GM19468 (cell line): ENCODE results near the gene ENTHD1.
"Not testable (repeated sequence)": the region's sequence is repeated elsewhere in the genome, so short reads cannot be mapped to it uniquely, and the experiment has no call there.

ENCODE experiments used
- ATAC-seq: cut with Tn5 transposase; IDR thresholded peaks from one replicate; pipeline ENCODE4 v1.9.1; 2021; ENCODE audit warnings: mild to moderate bottlenecking, moderate library complexity, moderate number of reproducible peaks; ENCODE audit not compliant: unreplicated experiment; ENCODE audit errors: extremely low read depth

Gene ENTHD1

DNA sequence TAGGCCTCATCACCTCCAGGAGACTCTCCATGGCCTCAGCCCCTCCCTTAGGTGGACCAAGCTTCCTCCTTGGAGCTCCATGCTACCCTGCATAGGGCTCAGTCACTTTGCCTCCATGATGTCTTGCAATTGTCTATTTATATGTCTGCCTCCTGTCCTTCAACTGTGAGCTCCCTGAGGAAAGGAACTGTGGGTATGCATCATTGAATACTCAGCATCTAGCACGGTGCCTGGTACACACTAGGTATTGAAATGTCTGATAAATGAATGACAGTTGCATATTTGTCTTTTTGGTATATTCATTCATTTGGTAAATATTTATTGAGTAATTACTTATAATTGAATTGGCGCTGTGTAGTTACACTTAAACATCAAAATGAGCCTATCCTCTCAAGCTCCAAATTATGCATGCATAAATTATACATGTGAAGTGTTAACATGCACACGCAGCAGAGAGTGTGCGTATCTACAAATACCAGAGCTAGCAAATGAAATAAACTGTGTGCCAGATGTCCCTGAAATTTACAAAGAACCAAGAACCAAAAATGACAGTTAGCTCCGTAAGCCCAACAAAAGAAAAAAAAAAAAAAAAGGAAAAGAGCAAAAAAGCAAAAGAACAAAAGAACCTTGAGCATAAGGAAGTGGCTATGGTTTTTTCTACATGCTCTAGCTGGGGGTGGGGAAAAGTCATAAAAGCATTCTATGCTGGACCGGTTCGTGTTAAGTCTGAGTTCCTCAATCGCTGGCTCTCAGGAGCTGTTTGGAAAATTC, 32.5 kb upstream of the ENTHD1 start:
- no peak for ATAC-seq

DNA sequence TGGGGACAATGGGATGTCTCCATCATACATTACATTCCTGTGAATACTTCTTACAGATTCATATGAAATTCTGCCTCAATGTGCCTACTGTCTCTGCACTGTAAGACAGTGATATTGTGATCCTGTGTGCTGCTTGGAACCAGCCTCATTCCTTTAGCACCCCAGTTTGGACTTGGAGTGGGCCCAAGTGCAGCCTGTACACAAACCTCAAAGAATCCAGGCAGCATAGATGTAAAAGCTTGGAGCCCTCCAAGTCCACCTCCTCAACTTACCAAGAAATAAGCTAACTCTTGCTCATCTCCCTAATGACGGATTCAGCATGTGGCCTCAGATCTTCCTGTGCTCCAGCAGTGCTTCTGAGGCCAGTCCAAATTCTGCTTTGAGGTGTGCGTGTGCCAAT, 31.7 kb upstream of the ENTHD1 start:
- no peak for ATAC-seq

DNA sequence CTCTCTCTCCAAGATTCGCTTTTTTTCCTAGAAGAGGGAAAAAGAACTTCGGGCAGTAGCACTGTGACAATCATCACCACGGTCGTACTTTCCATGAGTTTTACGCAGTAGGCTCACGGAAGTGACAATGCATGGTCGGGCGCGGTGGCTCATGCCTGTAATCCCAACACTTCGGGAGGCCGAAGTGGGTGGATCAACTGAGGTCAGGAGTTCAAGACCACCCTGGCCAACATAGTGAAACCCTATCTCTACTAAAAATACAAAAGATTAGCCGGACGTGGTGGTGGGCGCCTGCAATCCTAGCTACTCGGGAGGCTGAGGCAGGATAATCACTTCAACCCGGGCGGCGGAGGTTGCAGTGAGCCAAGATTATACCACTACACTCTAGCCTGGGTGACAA, 30.7 kb upstream of the ENTHD1 start:
- ATAC-seq: no peak

DNA sequence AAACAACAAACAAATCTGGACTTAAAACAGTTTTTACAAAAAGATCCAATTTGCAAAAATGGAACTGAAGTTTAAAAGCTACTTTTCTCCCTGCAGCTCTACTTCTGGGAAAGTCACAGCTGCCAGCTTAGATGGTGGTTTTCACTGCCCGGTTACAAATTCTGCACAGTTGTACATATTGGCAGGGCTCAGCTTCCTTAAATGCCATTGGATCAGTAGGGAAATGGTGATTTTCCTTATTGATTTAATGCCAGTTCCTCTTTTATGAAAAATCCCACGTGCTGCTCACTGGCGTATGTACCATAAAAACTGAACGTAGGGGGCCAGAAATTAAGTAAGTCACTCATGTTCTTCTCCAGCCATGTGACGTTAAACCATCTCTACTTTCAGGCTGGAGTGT, 30.1 kb upstream of the ENTHD1 start:
- no peak for ATAC-seq

DNA sequence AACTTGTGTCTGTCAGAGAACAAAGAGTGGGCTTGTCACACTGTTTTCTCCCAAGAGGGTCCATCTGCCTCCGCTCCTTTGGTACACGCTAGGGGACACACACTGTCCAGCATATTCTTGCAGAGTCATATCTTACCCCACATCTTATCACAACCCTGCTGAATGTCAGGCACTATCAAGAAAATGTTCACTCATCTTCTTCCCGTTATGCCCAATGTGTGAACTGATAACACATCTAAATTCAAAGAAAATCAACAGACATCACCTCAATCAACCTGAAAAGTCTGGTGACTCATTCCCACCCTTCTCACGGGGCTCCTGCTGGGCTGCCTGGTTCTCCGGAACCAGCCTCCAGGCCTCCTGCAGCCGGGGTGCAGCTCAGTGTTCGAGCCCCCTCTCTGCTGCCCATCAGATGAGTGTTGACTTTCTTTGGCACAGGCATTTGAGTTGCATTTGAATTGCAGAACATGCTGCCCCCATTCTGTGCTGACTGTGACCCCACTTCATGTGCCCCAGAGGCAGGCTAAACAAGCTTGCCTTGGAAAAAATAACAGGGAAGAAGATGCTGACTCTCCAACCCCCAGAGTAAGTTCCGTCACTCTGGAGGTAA, 26.7 kb upstream of the ENTHD1 start:
- no peak for ATAC-seq

DNA sequence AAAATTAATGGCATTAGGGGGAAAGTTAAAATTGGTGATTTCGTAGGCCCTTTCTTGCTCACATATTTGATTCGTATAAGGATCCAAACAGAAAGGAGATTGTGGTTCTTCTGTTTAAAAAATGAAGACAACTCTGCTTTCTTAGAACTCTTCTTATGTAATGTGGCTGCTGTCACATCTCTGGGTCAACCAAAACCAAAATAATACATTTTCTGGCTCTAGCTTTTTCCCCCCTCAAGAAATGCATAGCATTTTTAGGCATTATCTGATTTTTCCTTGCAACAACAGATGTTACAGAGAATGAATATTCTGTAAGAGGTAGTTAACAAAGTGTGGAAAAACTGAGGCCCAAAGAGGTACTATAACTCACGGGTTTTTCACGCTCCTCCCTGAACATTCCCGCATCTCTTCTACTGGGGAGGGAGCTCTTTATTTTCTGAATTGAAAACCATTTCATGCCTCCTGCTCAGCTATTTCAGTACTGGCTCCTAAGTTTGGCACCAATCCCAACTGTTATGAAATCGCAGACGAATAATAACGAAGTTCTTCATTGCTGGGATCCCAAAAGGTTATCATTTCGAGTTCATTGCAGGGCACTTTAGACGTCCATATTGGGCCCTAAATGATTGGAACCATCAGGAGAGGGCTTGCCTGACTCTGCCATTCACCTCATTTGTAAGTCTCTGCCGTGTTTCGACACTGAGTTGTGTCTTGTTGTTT, 24.4 kb upstream of the ENTHD1 start:
- no peak for ATAC-seq

DNA sequence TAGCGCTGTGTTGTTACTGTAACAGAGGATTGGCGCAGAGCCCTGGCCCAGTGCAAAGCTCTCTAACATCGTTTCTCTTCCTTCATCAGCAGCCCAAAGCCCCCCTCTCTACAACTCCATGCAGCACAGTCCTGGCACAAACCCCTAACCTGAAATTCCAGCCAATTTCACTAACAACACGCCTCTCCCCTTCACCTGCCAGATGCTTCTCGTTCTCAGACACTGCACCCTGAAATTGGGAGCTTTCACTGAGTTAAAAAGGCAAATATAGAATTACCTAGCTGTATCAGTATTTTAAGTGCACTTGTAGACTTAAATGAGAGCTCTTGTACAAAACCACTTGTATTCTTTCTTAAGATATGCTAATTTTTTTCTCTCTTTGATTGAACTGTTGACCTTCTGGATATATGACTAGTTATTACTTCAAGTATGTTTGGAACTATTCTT, 23.7 kb upstream of the ENTHD1 start:
- ATAC-seq: no peak

DNA sequence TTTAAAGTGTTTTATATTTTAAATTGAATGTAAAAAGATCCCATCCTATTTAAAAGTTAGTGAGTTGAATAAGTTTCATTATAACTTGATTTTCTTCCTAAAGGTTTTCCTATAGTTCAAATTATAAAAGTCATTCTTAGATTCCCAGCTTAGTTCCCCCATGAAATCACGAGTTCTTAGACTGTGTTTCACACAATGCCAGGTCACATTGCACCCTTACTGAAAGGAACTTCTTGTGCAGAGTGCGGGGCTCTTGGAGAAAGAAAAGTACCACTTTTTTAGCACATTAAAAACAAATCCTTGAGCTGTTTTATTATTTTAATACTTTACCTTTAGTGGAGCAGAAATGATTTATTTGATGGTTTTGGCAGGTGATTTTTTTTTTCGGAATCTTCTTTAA, 22.9 kb upstream of the ENTHD1 start:
- no peak for ATAC-seq

DNA sequence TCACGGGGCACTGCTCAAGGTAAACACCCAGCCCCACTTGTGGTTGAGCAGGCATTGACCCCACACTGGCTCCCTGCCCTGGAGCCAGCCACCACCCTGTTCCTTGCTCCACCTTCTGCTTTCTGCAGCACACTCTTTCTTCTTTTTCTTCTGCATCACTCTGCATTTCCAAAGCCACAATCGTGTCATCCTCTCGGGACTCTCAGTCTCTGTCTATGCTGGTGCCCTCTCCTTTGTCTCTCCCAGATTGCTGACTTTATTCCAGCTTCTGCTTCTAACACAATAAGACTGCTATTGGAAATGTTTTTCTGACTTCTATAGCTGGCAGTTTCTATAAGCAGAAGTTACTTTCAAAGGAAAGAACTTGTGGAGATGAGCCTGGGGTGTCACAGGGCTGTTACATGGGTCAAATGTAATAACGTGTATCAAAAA, 21.8 kb upstream of the ENTHD1 start:
- no peak for ATAC-seq

DNA sequence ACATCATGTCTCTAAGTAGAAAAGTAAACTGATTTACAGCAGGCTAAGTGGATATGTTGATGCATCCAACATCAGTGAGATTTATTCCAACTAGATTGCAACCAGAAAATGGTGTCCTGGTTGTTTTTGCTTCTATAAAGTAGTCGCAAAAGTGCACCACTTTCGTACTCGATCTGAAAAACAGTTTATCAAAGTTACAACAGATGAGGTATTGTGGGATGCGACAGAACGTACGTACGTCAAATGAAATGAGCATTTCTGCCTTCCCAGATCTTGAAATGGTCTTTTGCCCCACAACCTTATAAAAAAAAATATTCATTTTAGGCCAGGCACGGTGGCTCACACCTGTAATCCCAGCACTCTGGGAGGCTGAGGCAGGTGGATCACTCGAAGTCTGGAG, 21.0 kb upstream of the ENTHD1 start:
- no peak for ATAC-seq

DNA sequence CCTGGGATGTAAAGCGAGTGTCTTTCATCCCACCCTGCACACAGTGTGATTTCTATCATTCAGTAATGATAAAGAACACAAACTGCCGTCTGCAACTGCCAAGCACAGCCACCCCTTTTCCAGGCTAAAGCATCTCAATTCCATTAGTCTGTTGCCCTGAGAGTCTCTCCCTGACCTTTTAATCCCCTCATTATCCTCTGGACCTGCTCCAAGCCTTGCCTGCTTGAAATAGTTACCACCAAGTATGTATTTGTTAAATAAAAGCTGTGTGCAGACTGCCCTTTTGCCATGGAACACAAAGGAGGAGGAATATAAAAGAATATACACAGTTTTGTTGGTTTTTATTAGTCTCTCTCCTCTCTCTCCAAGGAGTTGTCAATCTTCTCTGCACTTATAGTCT, 20.3 kb upstream of the ENTHD1 start:
- no peak for ATAC-seq

DNA sequence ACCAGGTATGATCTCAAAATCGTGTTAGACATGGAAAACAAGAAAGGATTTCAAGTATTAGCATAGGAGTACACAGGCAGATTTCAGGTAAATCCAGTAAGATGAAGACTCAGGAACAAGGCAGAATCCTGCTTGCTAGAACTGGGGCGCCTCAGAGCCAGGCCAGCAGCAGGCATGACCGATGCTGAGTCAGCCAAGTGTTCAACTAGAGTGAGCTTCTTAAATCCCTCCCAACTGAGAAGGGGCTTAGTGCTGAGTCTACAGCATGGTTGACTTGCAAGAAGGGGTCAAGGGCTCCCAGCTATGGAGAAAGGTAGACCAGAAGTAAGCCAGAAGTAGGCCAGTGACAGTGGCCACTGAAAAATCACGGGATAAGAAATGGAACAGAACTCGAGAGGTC, 19.8 kb upstream of the ENTHD1 start:
- ATAC-seq: no peak

DNA sequence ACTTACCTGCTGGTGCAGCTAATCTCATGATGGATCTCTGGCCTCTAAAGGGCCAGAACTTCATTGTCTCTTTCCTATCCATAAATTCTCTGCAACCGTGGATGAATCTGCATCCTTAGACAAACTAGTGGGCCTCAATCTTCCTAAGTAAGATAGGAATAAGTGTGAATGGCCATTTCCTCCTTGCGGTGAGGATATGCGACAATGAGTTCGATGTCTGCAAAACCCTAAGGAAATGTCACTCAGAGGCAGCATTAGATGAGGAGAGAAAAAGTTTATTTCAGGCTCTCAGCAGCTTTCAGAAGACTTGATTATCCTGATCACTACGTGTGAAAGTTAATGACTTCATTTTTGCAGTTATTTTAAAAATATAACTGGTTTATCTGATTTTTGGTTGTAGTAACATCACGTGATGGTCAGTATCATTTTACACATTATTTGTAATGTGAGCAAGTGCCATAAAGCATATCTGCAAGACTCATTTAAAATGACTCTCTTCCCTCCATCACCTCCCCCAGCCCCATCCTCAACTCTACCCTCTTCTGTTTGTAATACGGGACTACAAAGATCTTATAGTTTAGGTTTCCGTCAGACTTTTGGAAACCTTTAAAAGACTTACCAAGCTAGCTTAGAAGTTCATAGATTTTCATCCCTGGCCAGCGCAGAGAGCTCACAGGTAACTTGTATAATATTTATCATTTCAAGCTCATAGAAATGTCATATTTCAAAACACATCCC, 17.5 kb upstream of the ENTHD1 start:
- ATAC-seq: no peak

DNA sequence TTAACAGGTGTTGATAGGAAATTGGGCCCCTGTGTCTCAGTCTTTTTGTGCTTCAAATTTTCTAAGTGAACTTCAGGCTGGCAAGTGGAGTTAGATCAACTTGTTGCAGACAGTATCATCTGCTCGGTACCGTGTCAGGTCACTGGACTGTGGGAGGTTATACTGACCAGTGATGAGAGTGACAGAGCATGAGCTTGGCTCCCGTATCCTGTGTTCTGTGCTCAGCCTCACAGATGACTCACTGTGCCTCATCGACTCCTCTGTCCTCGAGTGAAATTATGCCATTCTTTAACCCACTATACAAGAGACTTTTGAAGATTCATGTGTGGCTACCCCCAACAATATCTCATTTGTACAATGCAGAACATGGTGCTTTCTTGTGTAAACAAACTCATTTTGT, 15.2 kb upstream of the ENTHD1 start:
- no peak for ATAC-seq

DNA sequence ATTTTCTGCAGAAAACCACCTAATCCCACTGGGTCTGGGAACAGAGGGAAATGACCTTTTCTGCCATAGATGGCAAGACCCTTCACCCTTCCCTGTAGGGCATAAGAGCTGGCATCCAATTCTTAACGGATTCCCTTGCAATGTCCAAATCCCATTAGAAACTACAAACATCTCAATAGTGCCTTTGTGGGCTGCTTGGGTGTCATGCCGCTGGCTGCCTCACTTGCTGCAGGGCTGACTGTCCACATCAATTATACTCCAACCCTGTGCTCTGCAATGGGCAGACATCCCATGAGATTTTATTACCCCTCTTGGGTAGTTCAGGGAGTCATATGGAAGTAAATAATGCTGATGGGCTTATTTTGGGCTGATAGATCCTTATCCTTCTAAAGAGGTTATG, 14.6 kb upstream of the ENTHD1 start:
- no peak for ATAC-seq

DNA sequence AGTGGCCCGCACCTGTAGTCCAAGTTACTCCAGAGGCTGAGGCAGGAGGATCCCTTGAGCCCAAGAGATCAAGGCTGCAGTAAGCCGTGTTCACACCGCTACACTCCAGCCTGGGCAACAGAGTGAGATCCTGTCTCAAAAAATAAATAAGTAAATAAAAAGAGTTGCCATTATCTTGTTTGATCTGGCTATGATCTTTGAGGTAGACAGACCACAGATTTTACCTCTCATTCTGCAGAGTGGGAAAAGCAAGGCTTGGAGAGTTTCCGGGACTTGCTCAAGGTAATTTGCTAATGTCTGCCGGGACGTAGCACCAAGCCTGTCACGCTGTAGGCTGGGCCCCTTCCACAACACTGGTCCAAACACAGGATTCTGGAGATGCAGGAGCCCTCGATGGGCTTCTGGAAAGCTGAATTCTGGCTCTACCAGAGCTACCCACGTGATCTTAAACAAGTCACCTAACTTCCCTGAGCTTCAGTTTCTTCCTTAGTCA, 14.1 kb upstream of the ENTHD1 start:
- no peak for ATAC-seq

DNA sequence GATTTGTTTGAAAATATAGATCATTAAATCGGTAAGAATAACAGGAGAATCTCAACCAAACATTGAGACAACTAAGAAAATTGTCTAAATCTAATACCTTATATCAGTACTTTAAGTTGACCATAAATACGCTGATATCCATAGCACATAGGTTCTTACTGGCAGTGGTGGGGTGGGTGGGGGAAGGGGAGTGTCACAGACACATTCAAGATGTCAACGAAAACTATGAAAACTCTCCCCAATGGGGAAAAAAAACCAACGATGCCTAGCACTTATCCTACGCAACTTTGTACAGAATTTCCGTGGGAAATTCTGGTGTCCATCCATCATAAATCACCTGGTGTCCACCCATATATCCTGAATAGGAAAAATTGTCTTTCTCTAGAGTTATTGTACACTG, 13.5 kb upstream of the ENTHD1 start:
- no peak for ATAC-seq

DNA sequence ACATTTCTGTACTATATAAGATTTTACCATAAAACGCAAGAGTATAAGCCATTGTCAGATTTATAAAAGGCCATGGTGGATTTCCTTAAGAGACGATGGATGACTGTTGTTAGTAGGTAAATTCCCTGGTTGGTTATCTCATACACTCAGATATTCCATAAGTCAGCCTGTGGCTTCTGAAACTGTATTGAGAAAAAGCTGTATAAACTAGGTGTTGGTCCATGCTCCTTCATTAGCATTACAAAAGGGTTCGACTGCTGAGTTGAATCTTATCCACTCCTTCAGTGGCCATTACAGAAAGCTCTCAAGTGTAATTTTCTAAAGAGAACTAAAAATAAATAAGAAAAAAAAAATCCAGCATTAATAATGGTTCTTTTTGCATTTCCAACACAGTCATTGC, 12.6 kb upstream of the ENTHD1 start:
- ATAC-seq: no peak

DNA sequence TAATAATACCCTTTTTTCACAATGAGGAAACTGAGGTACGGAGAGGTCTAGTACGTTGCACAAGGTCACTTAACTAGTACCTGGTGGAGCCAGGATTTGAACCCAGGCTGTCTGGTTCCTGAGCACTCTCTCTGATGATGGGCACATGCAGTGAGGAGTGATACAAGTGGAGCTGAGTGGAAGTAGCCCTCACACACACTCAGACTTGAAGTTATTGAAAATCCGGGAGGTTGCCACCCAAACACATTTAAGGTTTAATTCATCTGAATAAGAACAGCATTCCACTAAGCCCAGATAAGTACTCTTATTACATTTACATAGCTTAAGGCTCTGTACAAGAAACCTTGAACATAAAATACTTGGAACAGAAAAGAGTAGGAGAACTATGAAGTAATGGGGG, 12.1 kb upstream of the ENTHD1 start:
- ATAC-seq: no peak

DNA sequence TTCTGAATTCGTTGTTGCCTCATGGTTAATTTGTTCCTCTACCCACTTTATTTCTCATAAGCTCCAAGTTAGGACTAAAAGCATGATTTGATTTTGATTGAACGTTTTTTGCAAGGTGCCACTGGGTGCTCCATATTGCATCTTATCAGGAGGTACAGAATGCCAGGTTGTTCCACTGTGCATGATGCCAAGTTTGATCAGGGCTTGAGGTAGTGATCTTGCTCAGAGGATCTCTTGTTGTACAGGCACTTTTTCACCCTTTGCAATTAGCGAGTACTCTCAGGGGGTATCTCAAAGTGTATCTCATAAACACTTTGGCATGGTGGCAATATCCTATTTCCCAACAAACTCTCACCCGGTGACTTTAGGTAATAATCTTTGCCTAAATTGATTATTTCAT, 11.3 kb upstream of the ENTHD1 start:
- ATAC-seq: no peak

DNA sequence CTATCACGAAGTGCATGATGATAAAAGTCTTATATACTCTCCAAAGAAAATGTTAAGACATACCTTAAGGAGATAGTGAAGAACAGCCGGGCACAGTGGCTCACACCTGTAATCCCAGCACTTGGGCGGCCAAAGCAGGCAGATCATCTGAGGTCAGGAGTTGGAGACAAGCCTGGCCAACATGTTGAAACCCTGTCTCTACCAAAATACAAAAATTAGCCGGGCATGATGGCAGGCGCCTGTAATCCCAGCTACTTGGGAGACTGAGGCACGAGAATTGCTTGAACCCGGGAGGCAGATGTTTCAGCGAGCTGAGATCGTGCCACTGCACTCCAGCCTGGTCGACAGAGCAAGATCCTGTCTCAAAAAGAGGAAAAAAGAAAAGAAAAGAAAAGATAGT, 10.5 kb upstream of the ENTHD1 start:
- not testable (repeated sequence) for ATAC-seq
